HepG2 (cell line): ENCODE data around the gene NGF. TPM values are rescaled to one million over a fixed set of nuclear protein-coding genes. Genes with fewer than 3 reads are reported as not detected.
"Not testable (repeated sequence)": the region's sequence is repeated elsewhere in the genome, so short reads cannot be mapped to it uniquely, and the experiment has no call there.

Source experiments
- ATAC-seq: fragments of 200-7000 bp; cut with Tn5 transposase; 3 replicates; pipeline ENCODE4 v1.9.1; 2020; ENCODE audit warnings: mild to moderate bottlenecking, moderate library complexity
- BruUV-seq: library from RNA; stranded (reverse); fragments of 400-500 nt; replicated peaks from 2 replicates; lab custom pipeline; 2021; lab: Mats Ljungman, UMichigan
- CTCF ChIA-PET: fragments of 300-600 bp; formaldehyde crosslinking; extraction: SDS; loops from one replicate; lab custom pipeline; 2021; ENCODE audit warnings: low total read pairs, inconsistent platforms, low intra/inter-chr PET ratio; lab: Yijun Ruan, JAX
- POLR2A ChIA-PET: fragments of 350-600 bp; sonication (Branson Sonifier 250); formaldehyde crosslinking; loops from one replicate; lab custom pipeline; 2020; ENCODE audit warnings: antibody characterized with exemption, inconsistent platforms; lab: Yijun Ruan, JAX
- DNase-seq: peaks from one replicate; pipeline ENCODE4 v3.0.0-alpha.2; 2015; ENCODE audit warnings: low spot score
- FAIRE-seq: peaks from 3 replicates; lab custom pipeline; 2011; peaks lifted over from hg19 to GRCh38; lab: Jason Lieb, UNC
- H2AFZ ChIP-seq: one replicate; pipeline ENCODE4 v1.6.1; 2011; ENCODE audit warnings: low read length, inconsistent platforms
- H3K27ac ChIP-seq: fragments of 300-600 bp; 3 replicates; pipeline ENCODE4 v1.8.0; 2011; ENCODE audit warnings: mixed run types, mild to moderate bottlenecking, mixed read lengths, low read length, inconsistent platforms; ENCODE audit not compliant: insufficient read depth; ENCODE audit errors: extremely low read length
- H3K27me3 ChIP-seq, 2 experiments: fragments of 200-600 bp in 1 of 2; 2 replicates in 1 of 2; 3 replicates in 1 of 2; pipeline versions ENCODE4 v1.6.0 to v1.8.0; 2011; ENCODE audit warnings: low read length in 2 of 2, mild to moderate bottlenecking in 2 of 2, moderate library complexity in 2 of 2, inconsistent platforms in 1 of 2; ENCODE audit not compliant: insufficient read depth in 2 of 2, control insufficient read depth in 1 of 2
- H3K36me3 ChIP-seq, 2 experiments: fragments of 200-600 bp in 1 of 2; replicated peaks in 1 of 2; 2 replicates in 1 of 2; 3 replicates in 1 of 2; pipeline versions ENCODE4 v1.5.1 to v1.8.0; 2011; ENCODE audit warnings: low read length in 2 of 2, inconsistent platforms in 1 of 2; ENCODE audit not compliant: insufficient read depth in 2 of 2, control insufficient read depth in 1 of 2
- H3K4me1 ChIP-seq: 2 replicates; pipeline ENCODE4 v1.5.1; 2012; ENCODE audit warnings: low read length, inconsistent platforms; ENCODE audit not compliant: insufficient read depth
- H3K4me2 ChIP-seq: 2 replicates; pipeline ENCODE4 v1.6.0; 2011; ENCODE audit warnings: low read depth, low read length, inconsistent platforms
- H3K4me3 ChIP-seq, 3 experiments: fragments of 200-600 bp in 1 of 3; sonication (generic), shearing (Covaris generic) in 1 of 3; replicated peaks in 1 of 3; 2 replicates each; pipeline ENCODE4 v1.5.1; 2011 to 2016; ENCODE audit warnings: low read length in 3 of 3, inconsistent platforms in 2 of 3, low read depth in 2 of 3, mild to moderate bottlenecking in 2 of 3, control low read depth in 1 of 3, mixed read lengths in 1 of 3; ENCODE audit not compliant: insufficient read depth in 1 of 3
- H3K79me2 ChIP-seq: one replicate; pipeline ENCODE4 v1.6.1; 2011; ENCODE audit warnings: low read length, inconsistent platforms; ENCODE audit not compliant: insufficient read depth
- H3K9ac ChIP-seq: 2 replicates; pipeline ENCODE4 v1.6.0; 2011; ENCODE audit warnings: mild to moderate bottlenecking, low read depth, low read length, inconsistent platforms; ENCODE audit not compliant: insufficient read depth
- H3K9me3 ChIP-seq: 2 replicates; pipeline ENCODE4 v1.5.1; 2012; ENCODE audit warnings: mild to moderate bottlenecking, low read length
- H4K20me1 ChIP-seq: 2 replicates; pipeline ENCODE4 v1.6.0; 2011; ENCODE audit warnings: inconsistent platforms, mild to moderate bottlenecking, low read length, moderate library complexity; ENCODE audit not compliant: insufficient read depth
- AFF4 ChIP-seq: sonication (generic); formaldehyde crosslinking; IDR thresholded peaks from 2 replicates; pipeline ENCODE4 v1.4.0; 2020; ENCODE audit warnings: missing genetic modification reagents
- ARHGAP35 ChIP-seq: sonication (generic); formaldehyde crosslinking; IDR thresholded peaks from 2 replicates; pipeline ENCODE4 v1.9.0; 2022; ENCODE audit warnings: mild to moderate bottlenecking, inconsistent platforms, moderate library complexity, missing genetic modification reagents, borderline replicate concordance
- CREB1 ChIP-seq, 2 experiments: fragments of 450-650 bp in 1 of 2; IDR thresholded peaks; 2 replicates each; pipeline ENCODE4 v1.6.1; 2016 to 2017; ENCODE audit warnings: control low read depth in 1 of 2, mild to moderate bottlenecking in 1 of 2, missing compliant biosample characterization in 1 of 2, missing genetic modification characterization in 1 of 2
- FOXA3 ChIP-seq: IDR thresholded peaks from 2 replicates; pipeline ENCODE4 v1.6.1; 2016; ENCODE audit warnings: missing genetic modification reagents, missing compliant biosample characterization
- NPAS2 ChIP-seq: sonication (generic); formaldehyde crosslinking; IDR thresholded peaks from 2 replicates; pipeline ENCODE4 v1.8.0; 2022; ENCODE audit warnings: mild to moderate bottlenecking, missing genetic modification reagents, borderline replicate concordance
- SNRNP70 ChIP-seq: fragments of 200-400 bp; formaldehyde crosslinking; IDR thresholded peaks from 2 replicates; pipeline ENCODE4 v1.6.1; 2017; ENCODE audit warnings: mild to moderate bottlenecking, low read depth, low read length, moderate library complexity
- ZNF331 ChIP-seq: sonication (generic); formaldehyde crosslinking; IDR thresholded peaks from 2 replicates; pipeline ENCODE4 v1.4.0; 2020; ENCODE audit warnings: missing genetic modification reagents
- ZNF550 ChIP-seq: sonication (generic); formaldehyde crosslinking; IDR thresholded peaks from 2 replicates; pipeline ENCODE4 v1.4.0; 2020; ENCODE audit warnings: mild to moderate bottlenecking, missing genetic modification reagents, borderline replicate concordance
- ZNF709 ChIP-seq: sonication (generic); formaldehyde crosslinking; IDR thresholded peaks from 2 replicates; pipeline ENCODE4 v1.5.0; 2020; ENCODE audit warnings: mild to moderate bottlenecking, missing genetic modification reagents
- ZNF784 ChIP-seq: sonication (generic); formaldehyde crosslinking; IDR thresholded peaks from 2 replicates; pipeline ENCODE4 v1.5.1; 2020; ENCODE audit warnings: missing genetic modification reagents, mild to moderate bottlenecking, borderline replicate concordance
- ZSCAN29 ChIP-seq: sonication (generic); formaldehyde crosslinking; conservative IDR thresholded peaks from 2 replicates; pipeline ENCODE4 v1.4.0; 2020; ENCODE audit warnings: mild to moderate bottlenecking, missing genetic modification reagents
- WGBS: methylation state at CpG from one replicate; pipeline ENCODE4 v1.1.6; 2017; ENCODE audit warnings: low lambda C conversion rate; 5-methylcytosine and 5-hydroxymethylcytosine counted together
- in situ Hi-C: cut with HindIII; loops from 2 replicates; pipeline ENCODE4 v1.10.0; 2017; ENCODE audit warnings: low pct_unique_long_range_greater_than_20kb; ENCODE audit not compliant: extremely low pct_ligation_motif_present
- intact Hi-C: fragments of 100-400 bp; cut with micrococcal nuclease; formaldehyde crosslinking; loops from one replicate; pipeline ENCODE4 v1.10.0; 2022; ENCODE audit not compliant: unreplicated experiment
- polyA plus RNA-seq, 8 experiments: library from polyadenylated mRNA; depleted of rRNA in 3 of 8; stranded (reverse) in 7 of 8; unstranded in 1 of 8; fragments of >200 nt; fragmentation: Illumina TruSeq in 4 of 8; extraction: Trizol in 4 of 8; gene quantifications; 2 replicates each; pipeline versions ENCODE4 v1.2.1 to v1.2.3, GENCODE V29; 2011 to 2016; ENCODE audit warnings: low read depth in 4 of 8, missing spikeins in 1 of 8, mixed read lengths in 1 of 8; ENCODE audit not compliant: insufficient read depth in 1 of 8
- total RNA-seq, 5 experiments: library from RNA; depleted of rRNA; stranded (reverse); fragments of >200 nt; fragmentation: Illumina TruSeq; extraction: Trizol; gene quantifications; 2 replicates each; pipeline ENCODE4 v1.2.3, GENCODE V29; 2016; ENCODE audit warnings: low read depth in 1 of 5

The NGF gene
- total and polyA plus RNA-seq, 2 of the 13 experiments (the other 11 are each of a cell fraction or from before 2014, with no cell fraction given), result not detected

DNA sequence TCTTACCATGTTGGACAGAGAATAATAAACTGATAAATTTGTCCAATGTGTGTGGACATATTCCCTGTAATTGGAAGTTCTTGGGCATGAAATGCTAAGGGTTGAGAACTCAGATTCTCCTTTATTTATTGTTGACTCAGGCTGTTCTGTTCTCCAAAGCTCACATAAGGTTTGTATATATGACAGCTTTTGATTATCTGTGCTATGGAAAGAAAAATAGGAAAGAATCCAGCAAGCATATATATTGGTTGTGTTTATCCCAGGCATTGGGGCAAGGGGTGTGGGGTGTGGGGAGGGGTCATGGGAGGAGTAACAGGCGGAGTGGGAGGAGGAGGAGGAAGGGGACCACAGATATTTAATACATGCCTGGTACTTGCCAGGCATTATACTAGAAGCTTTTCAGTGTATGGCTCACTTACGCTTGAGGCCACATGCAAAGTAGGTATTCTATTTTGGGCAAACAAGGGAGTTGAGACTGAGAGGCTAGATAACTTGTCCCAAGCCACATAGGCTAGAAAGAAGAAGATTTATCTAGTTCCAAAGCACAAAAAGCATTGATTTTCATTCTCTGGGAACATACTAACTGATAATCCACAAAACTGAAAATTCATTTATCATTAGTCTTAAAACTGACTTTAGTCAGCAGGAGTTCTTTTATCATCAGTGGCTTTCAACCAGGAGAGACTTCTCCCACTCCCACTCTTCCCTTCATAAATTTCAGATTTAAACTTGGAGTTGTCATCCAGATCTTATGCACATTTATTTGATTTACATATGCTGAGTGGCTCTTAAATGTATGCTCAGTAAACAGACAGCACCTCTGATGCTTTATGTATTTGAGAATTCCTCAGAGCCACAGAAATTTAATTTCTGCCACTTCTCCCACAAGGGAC, 27.2 kb downstream of the NGF start (continued):
- TF ChIP-seq CREB1 (IDR thresholded peaks at IDR 0.05) (no peak), CREB1 (CRISPR knock-in tag; IDR thresholded peaks at IDR 0.05) (no peak), SNRNP70 (no peak), ZNF709 (CRISPR knock-in tag) (no peak)

- ATAC-seq, H3K4me2 ChIP-seq, H4K20me1 ChIP-seq, FAIRE-seq, CTCF ChIA-PET, H3K79me2 ChIP-seq, in situ Hi-C loops, H3K9ac ChIP-seq, BruUV-seq, H3K27ac ChIP-seq, H2AFZ ChIP-seq, H3K9me3 ChIP-seq, H3K36me3 ChIP-seq, intact Hi-C loops, H3K27me3 ChIP-seq, POLR2A ChIA-PET, H3K4me3 ChIP-seq, H3K4me1 ChIP-seq, DNase-seq: not testable (repeated sequence)
Observed at GRCh38 chr1:115309504-115309903, 28.5 kb downstream of the NGF start.

GRCh38 chr1:115308969-115309368, 29.1 kb downstream of the NGF start:
- BruUV-seq, result no TSS peak
- H3K79me2 ChIP-seq, result no peaks in the 10 kb centered on the region
- H4K20me1 ChIP-seq, result no peaks in the 10 kb centered on the region
- H3K27ac ChIP-seq, result no peak overlapping the region
- no peaks in the 10 kb centered on the region for H3K27me3 ChIP-seq
- H3K4me3 ChIP-seq, result no peak overlapping the region
- in situ Hi-C loops, result no loop called here
- intact Hi-C loops, result no loop called here
- WGBS, result 0% methylated on average over 1 of the region's 1 CpG
- no peak overlapping the region for H3K4me2 ChIP-seq
- DNase-seq (no peak), ATAC-seq (no peak), FAIRE-seq (no peak)
- no peaks in the 10 kb centered on the region for H3K4me1 ChIP-seq
- POLR2A ChIA-PET, result no interaction called here
- H3K9me3 ChIP-seq, result no peaks in the 10 kb centered on the region
- CTCF ChIA-PET, result no interaction called here
- H3K9ac ChIP-seq, result no peak overlapping the region
- H2AFZ ChIP-seq, result no peak overlapping the region
- H3K36me3 ChIP-seq, result no peaks in the 10 kb centered on the region
- no peak for TF ChIP-seq AFF4
- no peak for TF ChIP-seq ZNF331 (CRISPR knock-in tag)
- no peak for TF ChIP-seq FOXA3 (CRISPR knock-in tag)
- no peak for TF ChIP-seq ZSCAN29 (CRISPR knock-in tag)
- TF ChIP-seq ZNF784 (CRISPR knock-in tag), result no peak
- no peak for TF ChIP-seq ZNF550 (CRISPR knock-in tag)
- TF ChIP-seq NPAS2 (CRISPR knock-in tag), result no peak
- TF ChIP-seq ARHGAP35 (CRISPR knock-in tag), result no peak
